Hematopoietic multipotent progenitor cell (in vitro differentiated cells): ENCODE measurements around the gene PACSIN3. TPM values are rescaled to one million over a fixed set of nuclear protein-coding genes. Genes with fewer than 3 reads are reported as not detected.
"Not testable (repeated sequence)": the region's sequence is repeated elsewhere in the genome, so short reads cannot be mapped to it uniquely, and the experiment has no call there.

Experiments used
- DNase-seq, 3 donors: peaks; one replicate each; pipeline ENCODE4 v3.0.0-alpha.2; 2011 to 2015; ENCODE audit warnings: low read depth in 2 of 3, low spot score in 2 of 3
- total RNA-seq: library from RNA; depleted of rRNA; stranded (reverse); fragments of >200 nt; gene quantifications from one replicate; pipeline ENCODE4 v1.2.3, GENCODE V29; 2012

Gene PACSIN3
- 1.9 TPM for total RNA-seq

DNA sequence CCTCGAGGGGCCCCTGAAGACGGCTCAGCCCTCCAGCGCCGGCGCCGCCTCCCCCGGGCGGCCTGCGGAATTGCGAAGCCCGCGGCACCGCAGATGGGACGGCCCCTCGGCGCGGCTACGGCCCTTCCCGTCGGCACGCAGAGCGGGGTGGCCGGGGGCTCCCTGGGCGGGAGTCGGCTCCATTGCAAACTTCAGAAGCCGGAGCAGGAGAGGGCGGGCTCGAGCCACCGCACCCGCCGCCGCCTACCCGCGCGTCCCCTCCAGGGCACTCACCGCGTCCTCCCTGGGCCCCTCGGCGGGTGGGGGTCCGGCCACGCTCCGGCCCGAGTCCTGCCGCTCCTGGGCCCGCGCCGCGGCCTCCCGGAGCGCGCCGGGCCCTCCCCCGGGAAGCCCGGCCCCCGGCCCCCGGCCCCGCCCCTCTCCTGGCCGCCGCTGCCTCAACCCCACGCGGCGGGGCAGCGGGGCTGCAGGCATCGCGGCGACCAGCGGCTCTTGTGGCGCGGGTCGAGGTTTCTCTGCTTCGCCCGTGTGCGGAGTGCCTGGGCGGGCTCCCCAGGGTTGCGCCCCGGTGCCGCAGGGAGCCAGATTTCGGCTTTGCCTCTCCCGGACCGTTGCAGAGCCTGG, at the start of gene PACSIN3:
Gene PACSIN3 (minus strand): TSS at position 359 of the 624 bp plus-strand sequence. CDS start 3,707 bp downstream, outside the sequence.
- peak in 1 of 3 donors; percentile 29 for DNase-seq

DNA sequence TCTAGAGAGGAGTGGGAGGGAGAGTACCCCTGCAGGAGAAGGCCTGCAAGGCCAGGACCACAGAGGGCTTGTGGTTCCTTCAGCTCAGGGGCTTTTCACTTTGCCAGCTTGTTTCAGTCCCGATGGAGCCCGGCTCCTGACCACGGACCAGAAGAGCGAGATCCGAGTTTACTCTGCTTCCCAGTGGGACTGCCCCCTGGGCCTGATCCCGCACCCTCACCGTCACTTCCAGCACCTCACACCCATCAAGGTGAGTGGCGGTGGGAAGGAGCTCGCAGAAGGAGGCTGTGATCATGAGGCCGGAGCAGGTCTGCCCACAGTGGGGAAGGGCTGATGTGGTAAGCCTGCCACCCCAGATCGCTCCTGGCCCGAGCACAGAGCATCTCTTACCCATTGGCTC, 48.9 kb upstream of the PACSIN3 start:
- DNase-seq: no peak

DNA sequence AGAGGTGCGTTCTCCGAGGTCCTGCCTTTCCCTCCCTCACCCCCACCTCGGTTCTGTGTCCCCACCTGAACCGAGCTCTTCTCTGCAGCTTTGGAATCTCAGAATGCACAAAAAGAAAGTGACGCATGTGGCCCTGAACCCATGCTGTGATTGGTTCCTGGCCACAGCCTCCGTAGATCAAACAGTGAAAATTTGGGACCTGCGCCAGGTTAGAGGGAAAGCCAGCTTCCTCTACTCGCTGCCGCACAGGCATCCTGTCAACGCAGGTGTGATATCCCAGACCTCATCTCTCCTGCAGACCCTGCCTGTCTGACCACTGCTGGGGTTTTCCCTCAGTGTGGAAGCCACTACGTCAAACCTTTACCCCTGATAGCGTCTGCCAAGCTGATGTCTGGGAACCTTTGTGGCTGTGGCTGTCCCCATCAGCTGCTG, 48.5 kb upstream of the PACSIN3 start:
- peak; percentile 48 to 74 (median 57) for DNase-seq

GRCh38 chr11:47233989-47234668, 47.9 kb upstream of the PACSIN3 start:
- DNase-seq: peak in 2 of 3 donors; percentile 52 to 76

GRCh38 chr11:47233051-47233450, 46.8 kb upstream of the PACSIN3 start:
- no peak for DNase-seq

- DNase-seq: no peak
Observed at GRCh38 chr11:47229161-47229560, 42.9 kb upstream of the PACSIN3 start.

DNA sequence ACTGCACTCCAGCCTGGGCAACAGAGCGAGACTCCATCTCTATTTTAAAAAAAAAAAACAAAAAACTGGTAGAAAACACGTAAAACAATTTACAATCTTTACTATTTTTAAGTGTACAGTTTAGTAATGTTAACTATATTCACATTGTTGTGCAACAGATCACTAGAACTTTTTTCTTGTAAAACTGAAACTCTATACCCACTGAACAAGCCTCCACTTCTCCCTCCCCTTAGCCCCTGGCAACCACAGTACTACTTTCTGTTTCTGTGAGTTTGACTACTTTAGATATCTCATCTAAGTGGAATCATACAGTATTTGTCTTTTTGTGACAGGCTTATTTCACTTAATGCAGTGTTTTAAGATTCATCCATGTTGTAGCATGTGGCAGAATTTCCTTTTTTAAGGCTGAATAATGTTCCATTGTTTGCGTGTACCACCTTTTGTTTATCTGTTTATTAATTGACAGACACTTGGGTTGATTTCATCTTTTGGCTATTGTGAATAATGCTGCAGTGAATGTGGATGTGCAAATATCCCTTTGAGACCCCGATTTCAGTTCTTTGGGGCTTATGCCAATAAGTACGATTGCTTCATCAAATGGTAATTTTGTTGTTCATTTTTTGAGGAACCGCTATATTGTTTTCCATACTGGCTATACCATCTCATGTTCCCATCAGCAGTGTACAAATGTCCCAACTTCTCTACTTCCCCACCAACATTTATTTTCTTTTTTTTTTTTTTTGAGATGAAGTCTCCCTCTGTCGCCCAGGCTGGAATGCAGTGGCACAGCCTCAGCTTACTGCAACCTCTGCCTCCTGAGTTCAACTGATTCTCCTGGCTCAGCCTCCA, 39.5 kb upstream of the PACSIN3 start:
- no peak for DNase-seq

GRCh38 chr11:47222696-47223095, 36.5 kb upstream of the PACSIN3 start:
- DNase-seq: no peak

GRCh38 chr11:47220401-47220821, 34.2 kb upstream of the PACSIN3 start:
- no peak for DNase-seq

GRCh38 chr11:47216121-47216798, 30.0 kb upstream of the PACSIN3 start:
- peak in 2 of 3 donors; percentile 53 to 73 for DNase-seq

DNA sequence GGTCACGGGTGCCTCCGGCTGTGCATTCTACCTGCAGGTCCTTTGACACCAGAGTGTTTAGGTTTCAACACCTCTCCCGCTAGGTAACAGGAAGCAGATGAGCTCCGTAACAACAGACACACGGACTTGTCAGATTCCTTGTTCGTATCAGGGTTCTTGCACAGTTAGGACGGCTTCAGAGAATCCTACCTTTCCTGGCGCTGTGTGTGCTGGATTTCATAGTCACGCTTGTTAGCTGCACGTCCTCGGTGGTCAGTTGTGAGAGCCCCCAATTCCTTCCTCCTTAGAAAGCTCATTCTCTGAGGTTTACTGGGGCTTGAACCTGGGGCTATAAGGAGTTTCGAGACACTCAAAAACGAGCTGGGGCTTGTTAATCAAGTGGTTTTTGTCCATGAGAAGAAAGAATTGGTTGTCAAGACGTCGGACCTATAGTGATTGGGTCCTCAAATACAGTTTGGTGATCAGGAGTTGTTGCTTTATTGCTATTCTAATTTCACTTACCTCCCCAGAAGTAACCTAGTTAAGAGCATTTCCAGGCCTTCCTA, 29.2 kb upstream of the PACSIN3 start:
- peak in 1 of 3 donors; percentile 3 for DNase-seq

DNA sequence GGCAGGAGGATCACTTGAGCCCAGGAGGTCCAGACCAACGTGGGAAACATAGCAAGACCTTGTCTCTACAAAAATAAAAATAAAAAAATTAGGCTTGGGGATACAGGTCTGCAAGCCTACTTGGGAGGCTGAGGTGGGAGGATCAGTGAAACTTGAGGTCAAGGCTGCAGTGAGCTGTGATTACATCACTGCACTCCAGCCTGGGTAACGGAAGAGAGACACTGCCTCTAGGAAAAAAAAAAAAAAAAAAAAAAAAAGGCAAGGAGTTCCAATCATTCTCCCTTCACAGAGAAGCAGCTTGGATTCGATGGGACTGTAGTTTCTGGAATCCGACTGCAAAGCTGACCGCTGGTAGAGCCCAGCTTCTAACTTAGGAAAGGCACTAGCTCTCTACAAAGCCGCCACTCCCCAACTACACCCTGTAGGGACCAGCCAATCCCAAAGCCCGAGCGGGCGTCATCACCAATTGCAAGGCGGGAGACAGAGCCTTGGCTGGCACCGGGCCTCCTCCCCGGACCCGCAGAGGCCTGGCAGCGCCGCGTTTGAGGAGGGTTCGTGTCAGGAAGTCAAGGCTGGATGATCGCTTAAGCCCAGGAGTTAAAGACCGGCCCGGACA, 27.8 kb upstream of the PACSIN3 start:
- peak; percentile 49 to 95 (median 86) for DNase-seq

GRCh38 chr11:47212938-47213337, 26.7 kb upstream of the PACSIN3 start:
- no peak for DNase-seq

GRCh38 chr11:47208628-47209027, 22.4 kb upstream of the PACSIN3 start:
- DNase-seq: no peak

DNA sequence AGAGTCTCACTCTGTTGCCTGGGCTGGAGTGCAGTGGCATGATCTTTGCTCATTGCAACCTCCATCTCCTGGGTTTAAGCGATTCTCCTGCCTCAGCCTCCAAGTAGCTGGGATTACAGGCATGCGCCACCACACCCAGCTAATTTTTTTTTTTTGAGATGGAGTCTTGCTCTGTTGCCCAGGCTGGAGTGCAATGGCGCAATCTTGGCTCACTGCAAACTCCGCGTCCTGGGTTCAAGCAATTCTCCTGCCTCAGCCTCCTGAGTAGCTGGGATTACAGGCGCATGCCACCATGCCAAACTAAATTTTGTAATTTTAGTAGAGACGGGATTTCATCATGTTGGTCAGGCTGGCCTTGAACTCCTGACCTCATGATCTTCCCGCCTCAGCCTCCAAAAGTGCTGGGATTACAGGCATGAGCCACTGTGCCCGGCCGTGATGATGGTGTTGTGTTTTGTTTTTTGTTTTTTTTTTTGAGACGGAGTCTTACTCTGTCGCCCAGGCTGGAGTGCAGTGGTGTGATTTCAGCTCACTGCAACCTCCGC, 21.8 kb upstream of the PACSIN3 start:
- DNase-seq: not testable (repeated sequence)

DNA sequence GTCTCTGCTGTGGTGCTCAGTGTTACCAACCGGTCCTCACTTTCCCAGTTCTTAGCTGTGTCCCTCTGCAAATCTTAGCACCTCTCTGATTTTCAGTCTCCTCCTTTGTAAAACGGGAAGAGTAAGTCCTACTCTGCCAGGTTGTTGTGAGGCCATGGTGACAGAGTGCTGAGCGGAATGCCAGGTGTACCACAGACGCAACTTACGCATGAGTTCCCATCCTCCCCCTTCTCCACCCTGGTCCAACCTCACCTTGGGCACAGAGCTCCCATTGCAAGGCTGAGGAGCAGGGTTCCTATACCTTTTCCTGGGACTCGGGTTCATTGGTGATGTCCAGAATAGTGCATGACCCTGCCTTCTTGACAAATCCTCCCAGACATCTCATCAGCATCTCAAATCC, 21.2 kb upstream of the PACSIN3 start:
- no peak for DNase-seq

DNA sequence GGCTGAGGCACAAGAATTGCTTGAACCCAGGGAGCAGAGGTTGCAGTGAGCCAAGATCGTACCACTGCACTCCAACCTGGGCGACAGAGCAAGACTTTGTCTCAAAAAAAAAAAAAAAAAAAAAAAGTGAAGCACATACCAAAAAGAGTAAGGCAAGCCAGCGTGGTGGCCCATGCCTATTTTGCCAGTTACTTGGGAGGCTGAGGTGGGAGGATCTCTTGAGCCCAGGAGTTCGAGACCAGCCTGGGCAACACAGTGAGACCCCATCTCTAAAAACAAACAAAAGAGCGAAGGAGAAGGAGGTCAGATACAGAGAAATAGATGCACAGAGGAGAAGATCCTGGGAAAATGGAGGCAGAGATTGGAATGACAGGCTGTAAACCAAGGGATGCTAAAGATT, 20.3 kb upstream of the PACSIN3 start:
- DNase-seq: not testable (repeated sequence)

DNA sequence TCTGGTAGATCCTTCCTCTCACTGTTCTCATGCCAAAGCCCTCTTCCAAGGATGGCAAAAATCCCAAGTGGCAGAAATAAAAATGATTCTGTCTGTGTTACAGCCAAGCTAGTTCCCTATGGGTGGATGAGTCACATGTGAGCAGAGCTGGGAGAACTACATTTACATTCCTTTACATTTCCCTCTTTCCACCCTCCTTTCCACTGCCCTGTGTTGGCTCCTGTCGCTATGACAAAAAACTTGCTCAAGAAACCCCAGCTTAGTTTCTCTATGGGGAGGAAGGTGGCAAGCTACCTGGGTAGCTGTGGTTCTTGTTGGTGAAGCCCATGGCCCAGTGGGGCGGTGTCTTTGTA, 18.4 kb upstream of the PACSIN3 start:
- no peak for DNase-seq

GRCh38 chr11:47202576-47202975, 16.3 kb upstream of the PACSIN3 start:
- DNase-seq: no peak

- no peak for DNase-seq
Observed at GRCh38 chr11:47201015-47201414, 14.8 kb upstream of the PACSIN3 start.
